ENCODE measurements around the gene MARVELD1. TPM values are rescaled to one million over a fixed set of nuclear protein-coding genes. Genes with fewer than 3 reads are reported as not detected.
"Not testable (repeated sequence)": the region's sequence is repeated elsewhere in the genome, so short reads cannot be mapped to it uniquely, and the experiment has no call there.

The MARVELD1 gene
- total RNA-seq, 1 donor from 2014 or later: 75.4 TPM

GRCh38 chr10:97683556-97684367 is 29.8 kb upstream of the MARVELD1 start:
- no peak for TF ChIP-seq CTCF (IDR thresholded peaks at IDR 0.05; ENCODE audit: unreplicated experiment)
- Mint-ChIP-seq H3K36me3 (no peaks in the 10 kb centered on the region), H3K4me3 (peak overlapping the region; percentile 26), H3K4me1 (peaks cover 44% of the 10 kb centered on the region), H3K27ac (peak overlapping the region; percentile 85), H3K9me3 (no peaks in the 10 kb centered on the region), H3K27me3 (ENCODE audit: low read depth) (no peaks in the 10 kb centered on the region)
- DNase-seq (ENCODE audit: low spot score in 2 of 2, unreplicated experiment in 2 of 2): no peak

- H3K27me3 Mint-ChIP-seq (ENCODE audit: low read depth); H3K27ac Mint-ChIP-seq; H3K4me3 Mint-ChIP-seq; H3K36me3 Mint-ChIP-seq; H3K9me3 Mint-ChIP-seq; DNase-seq (ENCODE audit: low spot score in 2 of 2, unreplicated experiment in 2 of 2): not testable (repeated sequence)
- peaks cover 44% of the 10 kb centered on the region for H3K4me1 Mint-ChIP-seq
Observed at GRCh38 chr10:97684368-97684713, 29.2 kb upstream of the MARVELD1 start.

GRCh38 chr10:97684866-97685394 is 28.6 kb upstream of the MARVELD1 start:
- peak overlapping the region; percentile 80 for H3K4me3 Mint-ChIP-seq
- H3K27ac Mint-ChIP-seq: peak overlapping the region; percentile 55

GRCh38 chr10:97685395-97685958 is 28.1 kb upstream of the MARVELD1 start:
- Mint-ChIP-seq H3K4me1 (peaks cover 44% of the 10 kb centered on the region), H3K4me3 (peak overlapping the region; percentile 80), H3K36me3 (no peaks in the 10 kb centered on the region), H3K9me3 (no peaks in the 10 kb centered on the region), H3K27ac (peak overlapping the region; percentile 67), H3K27me3 (ENCODE audit: low read depth) (no peaks in the 10 kb centered on the region)
- peak; percentile 47 for TF ChIP-seq CTCF (IDR thresholded peaks at IDR 0.05; ENCODE audit: unreplicated experiment)
- DNase-seq (ENCODE audit: low spot score in 2 of 2, unreplicated experiment in 2 of 2): peak; percentile 41 to 48

More at GRCh38 chr10:97684866-97685394, 28.6 kb upstream of the MARVELD1 start:
- DNase-seq (ENCODE audit: low spot score in 2 of 2, unreplicated experiment in 2 of 2): no peak
- H3K36me3 Mint-ChIP-seq: no peaks in the 10 kb centered on the region
- no peak for TF ChIP-seq CTCF (IDR thresholded peaks at IDR 0.05; ENCODE audit: unreplicated experiment)
- no peaks in the 10 kb centered on the region for H3K27me3 Mint-ChIP-seq (ENCODE audit: low read depth)
- peaks cover 44% of the 10 kb centered on the region for H3K4me1 Mint-ChIP-seq
- no peaks in the 10 kb centered on the region for H3K9me3 Mint-ChIP-seq

GRCh38 chr10:97686301-97686961 is 27.1 kb upstream of the MARVELD1 start:
- no peaks in the 10 kb centered on the region for H3K36me3 Mint-ChIP-seq
- H3K4me3 Mint-ChIP-seq: peak overlapping the region; percentile 80
- H3K9me3 Mint-ChIP-seq: no peaks in the 10 kb centered on the region
- H3K27me3 Mint-ChIP-seq (ENCODE audit: low read depth): no peaks in the 10 kb centered on the region
- no peak for TF ChIP-seq CTCF (IDR thresholded peaks at IDR 0.05; ENCODE audit: unreplicated experiment)
- H3K4me1 Mint-ChIP-seq: peaks cover 44% of the 10 kb centered on the region
- no peak for DNase-seq (ENCODE audit: low spot score in 2 of 2, unreplicated experiment in 2 of 2)
- H3K27ac Mint-ChIP-seq: peak overlapping the region; percentile 92
